Activated T-cell treated with anti-CD3 and anti-CD28 coated beads, Interleukin-2, amount 50 U/mL, for 4 hours (primary cell): ENCODE results near the gene TSPYL2. TPM values are rescaled to one million over a fixed set of nuclear protein-coding genes. Genes with fewer than 3 reads are reported as not detected.
A peak's percentile ranks its signal among the peaks of the same experiment; 100 is the strongest.

Source experiments
- ATAC-seq, 2 donors: fragments of 200-7000 bp; cut with Tn5 transposase; one replicate each; pipeline ENCODE4 v1.10.0; 2021
- DNase-seq: peaks from one replicate; pipeline ENCODE4 v3.0.0-alpha.2; 2020
- H3K27me3 Mint-ChIP-seq: one replicate; pipeline ENCODE4 v1.8.0; 2021; ENCODE audit warnings: low read depth, mixed read lengths
- H3K36me3 Mint-ChIP-seq: one replicate; pipeline ENCODE4 v1.8.0; 2022; ENCODE audit warnings: mixed read lengths; ENCODE audit not compliant: insufficient read depth
- H3K4me1 Mint-ChIP-seq: one replicate; pipeline ENCODE4 v1.8.0; 2021; ENCODE audit warnings: low read depth, mixed read lengths
- H3K4me3 Mint-ChIP-seq: one replicate; pipeline ENCODE4 v1.8.0; 2021; ENCODE audit warnings: mild to moderate bottlenecking, moderate library complexity, mixed read lengths
- H3K9me3 Mint-ChIP-seq: one replicate; pipeline ENCODE4 v1.8.0; 2021; ENCODE audit warnings: mixed read lengths
- total RNA-seq, 3 donors: library from RNA; stranded (reverse); gene quantifications; one replicate each; pipeline ENCODE4 v1.2.1, GENCODE V29; 2021

TSPYL2 gene
- total RNA-seq, 3 donors from 2014 or later, result 55.8 to 73.3 (median 69.3) TPM

GRCh38 chrX:53087388-53087831 lies 5.2 kb downstream of the TSPYL2 start:
- no peak for DNase-seq
- peaks cover 52% of the 10 kb centered on the region for H3K4me1 Mint-ChIP-seq
- no peak overlapping the region for H3K4me3 Mint-ChIP-seq

DNA sequence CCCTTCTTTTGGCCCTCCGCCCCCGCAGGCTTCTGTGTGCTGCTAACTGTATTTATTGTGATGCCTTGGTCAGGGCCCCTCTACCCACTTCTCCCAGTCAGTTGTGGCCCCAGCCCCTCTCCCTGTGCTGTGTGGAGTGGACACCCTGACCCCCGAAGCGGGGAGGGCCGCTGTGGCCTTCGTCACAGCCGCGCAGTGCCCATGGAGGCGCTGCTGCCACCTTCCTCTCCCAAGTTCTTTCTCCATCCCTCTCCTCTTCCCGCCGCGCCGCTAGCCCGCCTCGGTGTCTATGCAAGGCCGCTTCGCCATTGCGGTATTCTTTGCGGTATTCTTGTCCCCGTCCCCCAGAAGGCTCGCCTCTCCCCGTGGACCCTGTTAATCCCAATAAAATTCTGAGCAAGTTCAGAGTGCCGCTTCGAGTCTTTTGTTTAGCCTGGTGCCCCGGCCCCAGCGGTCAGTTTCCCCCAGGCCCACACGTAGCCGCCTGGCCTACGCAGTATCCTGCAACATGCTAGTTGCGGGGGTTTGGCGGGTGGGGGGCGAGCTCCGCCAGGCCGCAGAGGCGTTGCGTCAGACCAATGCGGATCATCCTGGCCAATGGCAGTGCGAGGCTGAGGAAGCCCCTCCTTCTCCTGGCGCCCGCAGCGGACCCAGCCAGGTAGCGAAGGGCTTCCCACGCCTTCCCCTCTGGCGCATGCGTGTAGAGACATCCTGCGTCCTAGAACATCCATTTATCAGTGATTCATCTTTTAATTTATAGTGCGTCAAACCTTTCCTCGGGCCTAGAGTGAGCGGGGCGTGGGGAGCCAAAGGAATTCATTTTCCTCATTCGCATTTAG lies 6.2 kb downstream of the TSPYL2 start:
- Mint-ChIP-seq H3K36me3 (peaks cover 31% of the 10 kb centered on the region), H3K27me3 (no peaks in the 10 kb centered on the region), H3K9me3 (no peaks in the 10 kb centered on the region), H3K4me3 (peak overlapping the region; percentile 87), H3K4me1 (peaks cover 52% of the 10 kb centered on the region)
- ATAC-seq (peak; percentile 59 to 69), DNase-seq (peak; percentile 80)

More at GRCh38 chrX:53087388-53087831, 5.2 kb downstream of the TSPYL2 start:
- Mint-ChIP-seq H3K9me3 (no peaks in the 10 kb centered on the region), H3K27me3 (no peaks in the 10 kb centered on the region), H3K36me3 (peaks cover 32% of the 10 kb centered on the region)
- ATAC-seq, result no peak

DNA sequence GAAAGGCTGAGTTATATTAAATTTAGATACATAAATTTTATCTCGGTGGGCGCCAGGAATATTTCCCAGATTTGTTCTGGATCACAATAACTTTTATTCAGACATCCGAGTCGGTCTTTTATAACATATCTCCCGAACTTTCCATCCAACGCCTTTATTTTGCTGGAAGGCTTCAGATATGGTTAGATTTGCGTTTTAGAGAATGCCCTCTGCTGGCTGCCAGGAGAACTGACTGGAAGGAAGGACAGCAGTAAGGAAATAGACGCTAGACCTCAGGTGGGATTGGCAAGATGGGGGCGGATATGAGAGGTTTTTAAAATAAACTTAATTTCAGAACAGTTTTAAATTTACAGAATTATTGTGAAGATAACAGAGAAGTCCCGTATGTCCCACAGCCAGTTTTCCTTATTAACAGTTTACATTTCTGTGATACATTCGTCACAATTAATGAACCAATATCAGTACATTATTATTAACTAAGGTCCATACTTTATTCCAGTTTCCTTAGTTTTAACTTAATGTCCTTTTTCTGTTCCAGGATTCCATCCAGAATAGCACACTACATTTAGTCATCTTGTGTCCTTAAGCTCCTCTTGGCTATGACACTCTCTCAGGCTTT lies 7.2 kb downstream of the TSPYL2 start:
- H3K9me3 Mint-ChIP-seq, result no peaks in the 10 kb centered on the region
- H3K4me3 Mint-ChIP-seq, result peak overlapping the region; percentile 87
- no peaks in the 10 kb centered on the region for H3K27me3 Mint-ChIP-seq
- H3K4me1 Mint-ChIP-seq, result peaks cover 44% of the 10 kb centered on the region
- ATAC-seq, result no peak
- peaks cover 23% of the 10 kb centered on the region for H3K36me3 Mint-ChIP-seq
- DNase-seq, result no peak

GRCh38 chrX:53089925-53090324 lies 7.8 kb downstream of the TSPYL2 start:
- ATAC-seq (no peak), DNase-seq (no peak)
- H3K4me3 Mint-ChIP-seq, result no peak overlapping the region
- H3K9me3 Mint-ChIP-seq, result no peaks in the 10 kb centered on the region
- H3K27me3 Mint-ChIP-seq, result no peaks in the 10 kb centered on the region
- peaks cover 19% of the 10 kb centered on the region for H3K36me3 Mint-ChIP-seq
- H3K4me1 Mint-ChIP-seq, result peaks cover 45% of the 10 kb centered on the region

GRCh38 chrX:53091354-53091753 lies 9.2 kb downstream of the TSPYL2 start:
- no peak overlapping the region for H3K4me3 Mint-ChIP-seq
- ATAC-seq, result no peak
- H3K36me3 Mint-ChIP-seq, result peaks cover 6% of the 10 kb centered on the region
- no peaks in the 10 kb centered on the region for H3K27me3 Mint-ChIP-seq
- no peaks in the 10 kb centered on the region for H3K9me3 Mint-ChIP-seq
- peaks cover 42% of the 10 kb centered on the region for H3K4me1 Mint-ChIP-seq
- no peak for DNase-seq

DNA sequence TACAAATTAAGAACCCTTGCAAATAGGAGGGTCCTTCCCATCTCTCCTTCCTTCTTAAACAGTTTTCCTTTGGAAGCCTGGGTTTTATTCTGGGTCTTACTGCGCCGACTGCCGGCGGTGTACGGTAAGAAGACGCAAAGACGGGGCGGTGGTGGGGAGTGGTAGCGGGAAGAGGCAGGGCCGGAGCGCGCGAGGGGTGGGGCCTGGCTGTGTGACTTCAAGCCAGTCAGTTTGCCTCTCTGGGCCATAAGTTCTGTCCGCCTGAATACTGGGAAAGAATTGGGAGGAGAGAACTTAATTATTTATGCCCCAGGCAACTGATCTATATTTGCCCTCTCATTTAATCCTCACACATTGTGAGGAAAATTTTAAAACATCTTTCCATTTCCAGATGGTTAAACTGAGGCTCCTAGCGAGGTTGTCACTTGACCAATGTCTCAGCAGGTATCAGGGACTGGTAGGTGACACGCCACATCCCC lies 11.0 kb downstream of the TSPYL2 start:
- H3K36me3 Mint-ChIP-seq, result peaks cover 5% of the 10 kb centered on the region
- no peaks in the 10 kb centered on the region for H3K27me3 Mint-ChIP-seq
- peaks cover 29% of the 10 kb centered on the region for H3K4me1 Mint-ChIP-seq
- ATAC-seq, result peak; percentile 65 to 67
- peak overlapping the region; percentile 88 for H3K4me3 Mint-ChIP-seq
- peak; percentile 68 for DNase-seq
- H3K9me3 Mint-ChIP-seq, result no peaks in the 10 kb centered on the region

GRCh38 chrX:53093748-53094581 lies 11.8 kb downstream of the TSPYL2 start, which contains the start of gene KANTR:
Gene KANTR (plus strand): TSS chrX:53094142. CDS start chrX:53124273, 30,131 bp downstream.
- H3K4me3 Mint-ChIP-seq, result peak within 1 kb of the TSS; percentile 88
- H3K4me1 Mint-ChIP-seq, result peaks cover 22% of the 10 kb centered on the region
- ATAC-seq (peak; percentile 87 to 90), DNase-seq (peak; percentile 65)
- no peaks in the 10 kb centered on the region for H3K27me3 Mint-ChIP-seq
- no peaks in the 10 kb centered on the region for H3K9me3 Mint-ChIP-seq
- H3K36me3 Mint-ChIP-seq, result no peaks in the 10 kb centered on the region

GRCh38 chrX:53094582-53094905 lies 12.4 kb downstream of the TSPYL2 start:
- DNase-seq, result no peak
- Mint-ChIP-seq H3K9me3 (no peaks in the 10 kb centered on the region), H3K27me3 (no peaks in the 10 kb centered on the region), H3K36me3 (peaks cover 2% of the 10 kb centered on the region), H3K4me1 (peaks cover 17% of the 10 kb centered on the region), H3K4me3 (peak overlapping the region; percentile 88)
- ATAC-seq, result no peak

DNA sequence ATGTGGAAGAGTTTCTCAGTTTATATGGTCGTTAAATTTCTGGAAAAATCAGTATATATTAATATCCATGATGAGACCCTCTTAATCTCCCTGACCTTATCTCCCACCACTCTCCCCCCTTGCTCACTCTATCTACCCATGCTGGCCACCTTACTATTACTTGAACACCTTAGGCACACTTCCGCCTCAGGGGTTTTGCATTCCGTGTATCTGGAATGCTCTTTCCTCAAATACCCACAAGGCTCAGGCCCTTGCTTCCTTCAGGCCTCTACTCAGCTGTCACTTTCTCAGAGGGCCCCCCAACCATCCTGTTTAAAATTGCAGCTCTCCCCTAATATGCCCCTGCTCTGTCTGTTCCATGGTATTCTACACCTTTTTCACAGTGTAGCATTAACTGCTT lies 13.6 kb downstream of the TSPYL2 start:
- peaks cover 2% of the 10 kb centered on the region for H3K36me3 Mint-ChIP-seq
- ATAC-seq (no peak), DNase-seq (no peak)
- H3K4me3 Mint-ChIP-seq, result peak overlapping the region; percentile 31
- peaks cover 17% of the 10 kb centered on the region for H3K4me1 Mint-ChIP-seq
- no peaks in the 10 kb centered on the region for H3K27me3 Mint-ChIP-seq
- H3K9me3 Mint-ChIP-seq, result no peaks in the 10 kb centered on the region

GRCh38 chrX:53114864-53115549 lies 32.8 kb downstream of the TSPYL2 start:
- H3K4me3 Mint-ChIP-seq, result no peak overlapping the region

DNA sequence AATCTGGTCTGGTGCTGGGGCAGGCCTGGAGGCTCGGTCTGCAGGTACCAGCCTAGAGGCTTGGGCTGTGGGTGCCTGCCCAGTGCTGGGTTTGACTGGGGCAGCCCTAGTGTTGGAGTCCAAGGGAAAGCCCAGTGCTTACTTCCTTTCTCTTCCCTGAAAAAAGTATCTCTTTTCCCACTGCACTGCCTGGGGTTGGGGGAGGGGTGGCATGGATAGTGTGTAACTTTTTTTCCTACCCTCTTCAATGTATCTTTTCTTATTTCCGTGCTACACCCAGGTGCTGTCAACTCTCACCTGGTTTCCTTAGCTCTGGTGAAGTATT lies 33.3 kb downstream of the TSPYL2 start:
- ATAC-seq (no peak), DNase-seq (no peak)
- Mint-ChIP-seq H3K36me3 (peaks cover 4% of the 10 kb centered on the region), H3K4me3 (no peak overlapping the region), H3K4me1 (peaks cover 3% of the 10 kb centered on the region), H3K9me3 (no peaks in the 10 kb centered on the region), H3K27me3 (no peaks in the 10 kb centered on the region)

More at GRCh38 chrX:53114864-53115549, 32.8 kb downstream of the TSPYL2 start:
- ATAC-seq, result no peak
- H3K4me1 Mint-ChIP-seq, result peaks cover 3% of the 10 kb centered on the region
- no peak for DNase-seq
- H3K9me3 Mint-ChIP-seq, result no peaks in the 10 kb centered on the region
- no peaks in the 10 kb centered on the region for H3K27me3 Mint-ChIP-seq
- peaks cover 4% of the 10 kb centered on the region for H3K36me3 Mint-ChIP-seq

GRCh38 chrX:53116101-53116500 lies 33.9 kb downstream of the TSPYL2 start:
- H3K9me3 Mint-ChIP-seq, result no peaks in the 10 kb centered on the region
- peaks cover 4% of the 10 kb centered on the region for H3K36me3 Mint-ChIP-seq
- ATAC-seq, result no peak
- no peaks in the 10 kb centered on the region for H3K27me3 Mint-ChIP-seq
- peaks cover 3% of the 10 kb centered on the region for H3K4me1 Mint-ChIP-seq
- H3K4me3 Mint-ChIP-seq, result no peak overlapping the region
- no peak for DNase-seq

DNA sequence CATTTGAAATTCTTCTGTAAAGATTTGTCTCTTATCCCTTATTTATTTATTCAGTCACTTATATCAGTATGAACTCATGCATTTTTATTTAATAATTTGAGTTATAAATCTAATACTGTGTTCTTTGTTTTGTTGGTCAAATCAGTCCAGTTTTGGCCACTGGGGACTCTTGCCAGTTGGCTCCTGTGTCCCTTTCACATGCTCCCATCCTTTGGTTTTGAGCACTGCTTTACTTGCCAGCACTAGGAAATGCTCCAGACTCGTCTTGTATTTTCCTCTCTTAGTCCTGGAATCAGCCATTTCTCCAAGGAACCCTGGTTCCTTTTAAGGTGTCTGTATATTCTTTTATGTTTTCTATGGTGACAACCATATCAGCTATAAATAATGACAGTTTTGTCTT lies 39.8 kb downstream of the TSPYL2 start:
- Mint-ChIP-seq H3K36me3 (peaks cover 4% of the 10 kb centered on the region), H3K27me3 (no peaks in the 10 kb centered on the region), H3K9me3 (peaks cover 3% of the 10 kb centered on the region), H3K4me3 (no peak overlapping the region), H3K4me1 (peaks cover 19% of the 10 kb centered on the region)
- no peak for ATAC-seq
- DNase-seq, result no peak

GRCh38 chrX:53125506-53125905 lies 43.3 kb downstream of the TSPYL2 start:
- H3K9me3 Mint-ChIP-seq, result peaks cover 3% of the 10 kb centered on the region
- DNase-seq (no peak), ATAC-seq (no peak)
- H3K27me3 Mint-ChIP-seq, result no peaks in the 10 kb centered on the region
- H3K4me3 Mint-ChIP-seq, result no peak overlapping the region
- peaks cover 19% of the 10 kb centered on the region for H3K4me1 Mint-ChIP-seq
- peaks cover 5% of the 10 kb centered on the region for H3K36me3 Mint-ChIP-seq
